ENCODE results near the gene NDST3.

GRCh38 chr4:118112117-118113046 lies 78.1 kb downstream of the NDST3 start:
- TF ChIP-seq CTCF (IDR thresholded peaks at IDR 0.05; ENCODE audit: low read depth, low read length, missing input control) (no peak), YY1 (IDR thresholded peaks at IDR 0.05) (no peak), ATF3 (IDR thresholded peaks at IDR 0.05) (no peak), TAF1 (conservative IDR thresholded peaks at IDR 0.05) (no peak), EGR1 (IDR thresholded peaks at IDR 0.05; ENCODE audit: low read depth in 2 of 2) (no peak), RAD21 (IDR thresholded peaks at IDR 0.05) (no peak), REST (IDR thresholded peaks at IDR 0.05) (no peak), RXRA (IDR thresholded peaks at IDR 0.05) (no peak)

Measured in liver (tissue), 3 donors.